Lung microvascular endothelial cell (primary cell): Measurements from ENCODE around the gene RIMS4. TPM values are rescaled to one million over a fixed set of nuclear protein-coding genes. Genes with fewer than 3 reads are reported as not detected.

Source experiments
- DNase-seq, 2 donors: peaks; one replicate each; pipeline versions ENCODE4 v3.0.0 to v3.0.0-alpha.2; 2010; ENCODE audit warnings: low read depth in 2 of 2
- total RNA-seq: library from RNA; depleted of rRNA; stranded (reverse); fragments of >200 nt; gene quantifications from 2 replicates; pipeline ENCODE4 v1.2.1, GENCODE V29; 2014

RIMS4 gene
- total RNA-seq, 1 donor from 2014 or later = not detected

GRCh38 chr20:44703183-44703925 lies 107.0 kb downstream of the RIMS4 start:
- DNase-seq = peak in 1 of 2 donors; percentile 20

- DNase-seq = peak; percentile 92 to 93
These were observed 107.6 kb downstream of the RIMS4 start for GRCh38 chr20:44702776-44703175.

- DNase-seq = no peak
These were observed 108.5 kb downstream of the RIMS4 start for GRCh38 chr20:44701858-44702256.

Other genes with a start within 250 kb of the RIMS4 start
- gene PKIG, start 228.0 kb downstream of the RIMS4 start, total RNA-seq = 138 and 215 TPM in 2 replicates
- gene ADA, start 158.8 kb downstream of the RIMS4 start, total RNA-seq = 11.1 and 16.3 TPM in 2 replicates
- not detected in 2 replicates for gene CCN5, start 95.2 kb downstream of the RIMS4 start, total RNA-seq
- not detected in 2 replicates for gene KCNK15, start 64.7 kb downstream of the RIMS4 start, total RNA-seq
- 76.9 and 96.6 TPM in 2 replicates for gene YWHAB, start 75.2 kb upstream of the RIMS4 start, total RNA-seq
- gene PABPC1L, start 99.5 kb upstream of the RIMS4 start, total RNA-seq = 0.44 and 0.79 TPM in 2 replicates
- 13.7 and 15.1 TPM in 2 replicates for gene TOMM34, start 149.9 kb upstream of the RIMS4 start, total RNA-seq
- gene STK4, start 156.0 kb upstream of the RIMS4 start, total RNA-seq = 10.0 and 12.7 TPM in 2 replicates